ENCODE results near the gene ANAPC4. TPM values are rescaled to one million over a fixed set of nuclear protein-coding genes. Genes with fewer than 3 reads are reported as not detected.

Gene ANAPC4
- total RNA-seq, 2 experiments from 2014 or later: 32.7 to 50.6 TPM

DNA sequence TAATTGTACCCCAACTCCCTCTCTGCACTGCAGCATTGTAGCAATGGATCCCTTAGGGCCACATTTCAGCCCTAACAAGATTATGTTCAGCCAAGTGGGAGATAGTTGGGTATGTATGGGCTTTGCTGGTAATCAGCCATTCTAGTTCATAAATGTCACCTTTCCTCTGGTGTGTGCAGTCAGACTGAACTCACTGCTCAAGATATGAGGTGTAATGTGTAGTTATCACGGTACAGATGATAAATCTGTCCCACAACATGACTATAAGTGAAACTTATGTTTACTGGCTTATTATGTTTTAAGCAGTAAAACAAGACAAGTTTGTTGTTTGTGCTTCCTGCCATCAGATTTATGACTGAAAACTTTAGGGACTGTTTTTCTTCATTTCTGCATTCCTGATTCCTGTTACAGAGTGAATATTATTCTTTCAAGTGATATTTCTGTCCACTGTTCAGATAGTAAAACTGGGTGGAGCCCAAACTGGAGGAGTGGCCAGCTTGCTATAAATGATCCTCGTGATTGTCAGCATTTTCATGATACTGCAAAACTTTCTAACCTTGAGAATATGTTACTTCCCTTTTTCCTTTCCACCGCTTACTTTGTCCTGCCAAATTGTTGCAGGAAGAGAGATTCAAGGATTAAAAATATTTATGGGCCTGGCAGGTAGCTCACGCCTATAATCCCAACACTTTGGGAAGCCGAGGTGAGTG lies 44.9 kb downstream of the ANAPC4 start:
- TF ChIP-seq CTCF (conservative IDR thresholded peaks at IDR 0.05; ENCODE audit: low read length) (no peak), EZH2phosphoT487 (IDR thresholded peaks at IDR 0.05; ENCODE audit: borderline replicate concordance, low read depth, low read length) (no peak)
- Histone ChIP-seq H3K4me1 (ENCODE audit: insufficient read depth, low read length, poor library complexity, severe bottlenecking) (no peaks in the 10 kb centered on the region), H3K36me3 (ENCODE audit: insufficient read depth, low read length) (peaks cover 37% of the 10 kb centered on the region), H4K20me1 (ENCODE audit: insufficient read depth, low read length) (no peaks in the 10 kb centered on the region), H3K9me3 (ENCODE audit: low read length) (no peaks in the 10 kb centered on the region), H3K27ac (ENCODE audit: low read depth, low read length, poor library complexity, severe bottlenecking) (no peak overlapping the region), H2AFZ (ENCODE audit: low read length) (no peak overlapping the region), H3K4me2 (ENCODE audit: low read length) (no peak overlapping the region), H3K4me3 (ENCODE audit: low read depth, low read length, poor library complexity, severe bottlenecking) (no peak overlapping the region), H3K9me2 (ENCODE audit: insufficient read depth, low read length) (no peaks in the 10 kb centered on the region), H3K79me2 (ENCODE audit: insufficient read depth, low read depth, low read length) (no peaks in the 10 kb centered on the region)
- ChIA-PET POLR2A (interaction anchor here (0.6 to 0.9 kb wide), 2 partner anchors 9 to 314 kb away, joined by 3 to 4 read pairs; no protein-coding TSS in a partner anchor), CTCF (ENCODE audit: unreplicated experiment) (no interaction called here)
- DNase-seq (ENCODE audit: low spot score): no peak
- BruUV-seq (replicated peaks): no TSS peak
- intact Hi-C loops (cut with micrococcal nuclease; ENCODE audit: unreplicated experiment): no loop called here

GRCh38 chr4:25423548-25423947 lies 46.5 kb downstream of the ANAPC4 start:
- CTCF ChIA-PET (ENCODE audit: unreplicated experiment): no interaction called here
- TF ChIP-seq CTCF (conservative IDR thresholded peaks at IDR 0.05; ENCODE audit: low read length) (no peak), EZH2phosphoT487 (IDR thresholded peaks at IDR 0.05; ENCODE audit: borderline replicate concordance, low read depth, low read length) (no peak)
- no peak overlapping the region for H3K4me3 ChIP-seq (ENCODE audit: low read depth, low read length, poor library complexity, severe bottlenecking)

GRCh38 chr4:25424539-25425228 lies 47.6 kb downstream of the ANAPC4 start:
- Histone ChIP-seq H3K4me3 (ENCODE audit: low read depth, low read length, poor library complexity, severe bottlenecking) (no peak overlapping the region), H3K9me3 (ENCODE audit: low read length) (no peaks in the 10 kb centered on the region), H3K79me2 (ENCODE audit: insufficient read depth, low read depth, low read length) (no peaks in the 10 kb centered on the region), H3K4me1 (ENCODE audit: insufficient read depth, low read length, poor library complexity, severe bottlenecking) (no peaks in the 10 kb centered on the region), H4K20me1 (ENCODE audit: insufficient read depth, low read length) (no peaks in the 10 kb centered on the region), H3K4me2 (ENCODE audit: low read length) (no peak overlapping the region), H3K36me3 (ENCODE audit: insufficient read depth, low read length) (peaks cover 10% of the 10 kb centered on the region; the same call in 1 of the 2 replicates), H3K27ac (ENCODE audit: low read depth, low read length, poor library complexity, severe bottlenecking) (no peak overlapping the region), H3K9me2 (ENCODE audit: insufficient read depth, low read length) (no peaks in the 10 kb centered on the region), H2AFZ (ENCODE audit: low read length) (no peak overlapping the region)
- intact Hi-C loops (cut with micrococcal nuclease; ENCODE audit: unreplicated experiment): no loop called here
- no peak for DNase-seq (ENCODE audit: low spot score)
- no TSS peak for BruUV-seq (replicated peaks)
- no peak for TF ChIP-seq EZH2phosphoT487 (IDR thresholded peaks at IDR 0.05; ENCODE audit: borderline replicate concordance, low read depth, low read length)
- no peak for TF ChIP-seq CTCF (conservative IDR thresholded peaks at IDR 0.05; ENCODE audit: low read length)
- POLR2A ChIA-PET: no interaction called here
- CTCF ChIA-PET (ENCODE audit: unreplicated experiment): no interaction called here

More at GRCh38 chr4:25423548-25423947, 46.5 kb downstream of the ANAPC4 start:
- Histone ChIP-seq H3K9me2 (ENCODE audit: insufficient read depth, low read length) (no peaks in the 10 kb centered on the region), H3K4me1 (ENCODE audit: insufficient read depth, low read length, poor library complexity, severe bottlenecking) (no peaks in the 10 kb centered on the region), H3K27ac (ENCODE audit: low read depth, low read length, poor library complexity, severe bottlenecking) (no peak overlapping the region), H3K4me2 (ENCODE audit: low read length) (no peak overlapping the region), H3K79me2 (ENCODE audit: insufficient read depth, low read depth, low read length) (no peaks in the 10 kb centered on the region), H4K20me1 (ENCODE audit: insufficient read depth, low read length) (no peaks in the 10 kb centered on the region), H3K36me3 (ENCODE audit: insufficient read depth, low read length) (peaks cover 21% of the 10 kb centered on the region), H3K9me3 (ENCODE audit: low read length) (no peaks in the 10 kb centered on the region), H2AFZ (ENCODE audit: low read length) (no peak overlapping the region)
- no peak for DNase-seq (ENCODE audit: low spot score)
- BruUV-seq (replicated peaks): no TSS peak
- intact Hi-C loops (cut with micrococcal nuclease; ENCODE audit: unreplicated experiment): no loop called here
- POLR2A ChIA-PET: interaction anchor here (0.6 kb wide), 1 partner anchor 11 kb away, joined by 3 read pairs; no protein-coding TSS in a partner anchor
